ENCODE data around the gene MNX1.

MNX1 gene

DNA sequence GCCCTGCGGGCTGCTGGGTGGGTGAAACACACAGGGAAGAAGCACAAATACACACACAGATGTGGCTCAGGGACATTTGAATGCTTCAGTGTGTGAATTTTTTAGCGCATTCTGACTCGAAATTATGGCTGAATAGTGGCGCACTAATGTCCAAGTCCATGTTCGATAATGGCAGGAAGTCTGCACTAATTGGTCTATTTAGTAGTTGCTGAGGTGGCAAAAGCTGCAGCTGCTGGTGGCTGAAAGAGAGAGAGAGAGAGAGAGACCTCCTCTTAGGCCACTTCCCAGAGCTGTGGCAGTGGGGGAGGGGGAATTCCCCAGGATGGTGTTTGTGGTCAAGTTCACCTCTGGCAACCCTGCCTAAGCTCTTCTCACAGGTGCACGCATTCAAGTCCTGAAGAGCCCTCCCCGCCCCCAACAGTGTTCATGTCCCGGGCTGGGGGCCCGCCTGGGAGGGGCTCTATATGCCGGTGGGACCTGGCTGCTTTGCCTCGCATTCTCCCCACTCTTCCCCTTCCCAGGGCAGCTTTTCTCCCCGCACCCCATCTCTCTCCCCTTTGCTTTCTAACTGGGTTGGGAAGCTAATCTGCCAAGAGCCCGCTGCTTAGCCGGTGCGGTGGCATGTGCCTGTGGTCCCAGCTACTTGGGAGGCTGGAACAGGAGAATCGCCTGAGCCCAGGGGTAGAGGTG, 6.0 kb upstream of the MNX1 start:
- Histone ChIP-seq H3K4me3 (ENCODE audit: low read depth in 1 of 2, low read length in 2 of 2) (no peak overlapping the region), H3K27me3 (ENCODE audit: control insufficient read depth in 1 of 2, insufficient read depth in 2 of 2, low read length in 2 of 2) (peaks cover 53 to 73% of the 10 kb centered on the region in 2 donors), H3K4me1 (ENCODE audit: control insufficient read depth in 1 of 2, insufficient read depth in 2 of 2, low read length in 2 of 2) (peaks cover 25 to 34% of the 10 kb centered on the region in 2 donors), H3K9me3 (ENCODE audit: control insufficient read depth in 1 of 2, low read length in 2 of 2) (no peaks in the 10 kb centered on the region), H3K36me3 (ENCODE audit: control insufficient read depth in 1 of 2, insufficient read depth in 2 of 2, low read length in 2 of 2) (no peaks in the 10 kb centered on the region), H3K27ac (ENCODE audit: low read depth, low read length) (no peak overlapping the region), H3K9ac (ENCODE audit: low read depth in 1 of 2, low read length in 2 of 2) (no peak overlapping the region)

DNA sequence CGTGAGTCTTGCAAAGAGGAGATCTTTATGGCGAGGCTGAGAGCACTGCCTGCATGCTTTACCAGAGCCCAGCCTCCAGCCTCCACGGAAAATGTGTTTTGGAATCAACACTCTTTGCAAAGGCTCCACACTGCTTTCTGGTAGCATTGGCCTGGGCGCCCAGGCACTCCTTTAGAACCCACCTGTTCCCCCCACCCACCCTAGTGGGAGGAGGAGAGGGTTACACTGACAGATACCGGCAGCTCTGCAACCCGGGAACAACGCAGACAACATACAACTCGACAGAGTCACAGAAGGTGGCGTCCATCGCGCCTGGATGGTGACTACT, 5.5 kb upstream of the MNX1 start:
- no peak overlapping the region for H3K9ac ChIP-seq (ENCODE audit: low read depth in 1 of 2, low read length in 2 of 2)
- no peak overlapping the region for H3K27ac ChIP-seq (ENCODE audit: low read depth, low read length)
- H3K4me3 ChIP-seq (ENCODE audit: low read depth in 1 of 2, low read length in 2 of 2) = no peak overlapping the region
- H3K4me1 ChIP-seq (ENCODE audit: control insufficient read depth in 1 of 2, insufficient read depth in 2 of 2, low read length in 2 of 2) = peaks cover 30 to 37% of the 10 kb centered on the region in 2 donors
- no peaks in the 10 kb centered on the region for H3K9me3 ChIP-seq (ENCODE audit: control insufficient read depth in 1 of 2, low read length in 2 of 2)
- no peaks in the 10 kb centered on the region for H3K36me3 ChIP-seq (ENCODE audit: control insufficient read depth in 1 of 2, insufficient read depth in 2 of 2, low read length in 2 of 2)
- peaks cover 50 to 76% of the 10 kb centered on the region in 2 donors for H3K27me3 ChIP-seq (ENCODE audit: control insufficient read depth in 1 of 2, insufficient read depth in 2 of 2, low read length in 2 of 2)

DNA sequence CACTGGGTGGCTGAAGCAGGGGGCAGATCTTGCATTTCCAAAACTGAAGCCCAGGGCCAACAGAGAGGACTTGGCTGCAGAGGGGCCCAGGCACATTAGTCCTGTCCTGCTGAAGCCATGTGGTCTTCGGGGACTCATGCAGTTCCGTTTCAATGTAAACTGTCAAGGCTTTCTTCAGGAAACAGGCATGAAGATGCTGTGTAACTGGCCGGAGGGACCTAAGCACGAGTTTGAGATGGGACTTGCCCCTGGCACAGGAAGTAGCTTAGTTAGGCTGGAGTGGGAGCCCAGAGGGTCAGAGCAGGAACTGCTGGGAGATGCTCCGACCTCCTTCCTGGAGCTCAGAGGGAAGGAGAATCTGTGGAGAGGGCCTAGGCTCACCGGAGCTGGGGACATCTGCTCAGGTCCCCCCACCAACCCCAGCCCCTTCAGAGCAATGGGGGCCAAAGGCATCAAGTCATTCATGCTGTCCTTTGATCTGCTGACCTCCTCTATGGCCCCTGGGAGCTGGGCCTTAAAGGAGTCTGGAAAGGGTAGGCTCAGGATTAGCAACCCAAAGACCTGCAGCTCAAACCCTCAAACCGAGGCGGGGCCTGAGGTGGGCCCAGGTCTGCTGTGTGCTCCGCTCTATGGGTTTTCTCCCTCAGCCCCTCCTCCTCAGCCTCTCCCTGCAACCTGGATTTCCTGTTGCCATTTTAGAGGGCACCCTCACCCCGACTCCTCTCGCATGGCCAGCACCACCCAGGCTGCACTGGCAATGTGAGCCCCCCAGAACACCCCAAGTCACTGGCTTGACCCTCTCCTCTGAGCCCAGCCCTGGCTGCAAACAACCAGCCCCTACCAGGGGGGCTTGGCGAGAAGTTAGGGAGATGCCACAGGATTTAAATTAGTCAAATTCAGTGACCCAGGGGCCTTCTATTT, 4.4 kb upstream of the MNX1 start:
- Histone ChIP-seq H3K27me3 (ENCODE audit: control insufficient read depth in 1 of 2, insufficient read depth in 2 of 2, low read length in 2 of 2) (peaks cover 39 to 66% of the 10 kb centered on the region in 2 donors), H3K9ac (ENCODE audit: low read depth in 1 of 2, low read length in 2 of 2) (no peak overlapping the region), H3K36me3 (ENCODE audit: control insufficient read depth in 1 of 2, insufficient read depth in 2 of 2, low read length in 2 of 2) (no peaks in the 10 kb centered on the region), H3K9me3 (ENCODE audit: control insufficient read depth in 1 of 2, low read length in 2 of 2) (no peaks in the 10 kb centered on the region), H3K27ac (ENCODE audit: low read depth, low read length) (no peak overlapping the region), H3K4me1 (ENCODE audit: control insufficient read depth in 1 of 2, insufficient read depth in 2 of 2, low read length in 2 of 2) (peaks cover 30 to 33% of the 10 kb centered on the region in 2 donors), H3K4me3 (ENCODE audit: low read depth in 1 of 2, low read length in 2 of 2) (no peak overlapping the region)

DNA sequence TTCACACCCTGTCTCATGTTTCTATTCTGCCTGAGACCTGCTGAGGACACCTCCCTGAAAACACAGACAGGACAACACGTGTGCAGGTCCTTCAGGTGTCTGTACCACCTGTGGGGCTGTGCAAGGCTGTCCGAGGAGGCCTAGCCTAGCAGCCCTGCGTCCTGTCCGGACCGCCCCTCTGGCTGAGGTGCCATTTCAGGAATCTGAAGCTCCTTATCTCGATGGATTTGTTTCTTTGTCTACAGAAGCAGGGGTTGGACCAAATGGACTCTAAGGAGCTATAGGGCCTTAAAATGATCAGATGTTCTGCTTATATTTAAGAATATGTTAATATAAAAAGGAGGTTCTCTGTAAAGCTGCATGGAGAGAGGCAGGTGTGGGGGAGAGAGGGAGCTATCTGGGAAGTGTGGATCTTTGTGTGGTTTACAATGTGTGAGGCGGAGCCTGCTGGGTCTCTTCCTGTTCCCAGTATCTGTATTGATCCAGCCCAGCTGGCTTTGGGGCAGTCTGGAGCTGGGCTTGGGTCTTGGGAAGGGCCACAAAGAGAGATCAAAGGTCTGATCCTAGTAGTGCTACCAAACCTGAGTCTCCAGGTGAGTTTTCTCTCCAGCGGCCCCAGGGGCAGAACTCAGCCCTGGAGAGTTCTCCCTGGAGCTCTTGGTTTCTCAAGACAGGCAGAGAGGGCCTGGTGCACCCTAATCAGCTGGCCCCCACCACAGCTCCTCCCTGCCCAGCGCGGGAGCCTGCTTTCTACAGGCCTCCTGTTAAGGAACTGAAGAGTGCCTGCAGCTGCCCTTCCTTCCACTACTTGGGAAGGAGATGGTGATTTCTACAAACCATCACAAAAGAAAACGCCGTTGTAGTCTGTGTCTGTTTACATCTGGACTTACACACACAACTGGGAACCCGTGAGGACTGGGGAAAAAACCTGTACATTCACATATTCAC, 3.4 kb upstream of the MNX1 start:
- Histone ChIP-seq H3K27me3 (ENCODE audit: control insufficient read depth in 1 of 2, insufficient read depth in 2 of 2, low read length in 2 of 2) (peaks cover 32 to 56% of the 10 kb centered on the region in 2 donors), H3K9ac (ENCODE audit: low read depth in 1 of 2, low read length in 2 of 2) (no peak overlapping the region), H3K4me3 (ENCODE audit: low read depth in 1 of 2, low read length in 2 of 2) (no peak overlapping the region), H3K9me3 (ENCODE audit: control insufficient read depth in 1 of 2, low read length in 2 of 2) (no peaks in the 10 kb centered on the region), H3K36me3 (ENCODE audit: control insufficient read depth in 1 of 2, insufficient read depth in 2 of 2, low read length in 2 of 2) (no peaks in the 10 kb centered on the region), H3K27ac (ENCODE audit: low read depth, low read length) (no peak overlapping the region), H3K4me1 (ENCODE audit: control insufficient read depth in 1 of 2, insufficient read depth in 2 of 2, low read length in 2 of 2) (peaks cover 27 to 29% of the 10 kb centered on the region in 2 donors)

DNA sequence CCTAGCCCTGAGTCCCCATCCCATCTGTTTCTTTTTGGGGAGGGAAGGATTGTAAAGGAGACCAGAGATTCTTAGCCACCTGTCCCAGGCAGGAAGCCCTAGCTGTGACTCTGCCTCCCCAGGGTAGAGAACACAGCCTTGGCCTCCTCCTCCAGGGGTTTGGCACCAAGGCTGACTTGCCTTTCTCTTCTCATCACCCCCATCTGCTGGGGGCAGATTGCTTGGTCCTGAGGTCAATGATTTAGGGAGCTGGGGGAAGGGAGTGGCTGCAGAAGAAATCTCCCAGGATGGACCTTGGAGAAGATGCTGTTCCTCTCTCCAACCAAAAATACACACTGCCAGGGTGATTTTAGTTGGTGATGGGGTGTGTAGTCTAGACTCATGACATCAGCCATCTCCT, 2.6 kb upstream of the MNX1 start:
- Histone ChIP-seq H3K36me3 (ENCODE audit: control insufficient read depth in 1 of 2, insufficient read depth in 2 of 2, low read length in 2 of 2) (no peaks in the 10 kb centered on the region), H3K27me3 (ENCODE audit: control insufficient read depth in 1 of 2, insufficient read depth in 2 of 2, low read length in 2 of 2) (peaks cover 24 to 48% of the 10 kb centered on the region in 2 donors), H3K9ac (ENCODE audit: low read depth in 1 of 2, low read length in 2 of 2) (no peak overlapping the region), H3K4me1 (ENCODE audit: control insufficient read depth in 1 of 2, insufficient read depth in 2 of 2, low read length in 2 of 2) (peaks cover 21 to 22% of the 10 kb centered on the region in 2 donors), H3K9me3 (ENCODE audit: control insufficient read depth in 1 of 2, low read length in 2 of 2) (no peaks in the 10 kb centered on the region), H3K4me3 (ENCODE audit: low read depth in 1 of 2, low read length in 2 of 2) (no peak overlapping the region), H3K27ac (ENCODE audit: low read depth, low read length) (no peak overlapping the region)

DNA sequence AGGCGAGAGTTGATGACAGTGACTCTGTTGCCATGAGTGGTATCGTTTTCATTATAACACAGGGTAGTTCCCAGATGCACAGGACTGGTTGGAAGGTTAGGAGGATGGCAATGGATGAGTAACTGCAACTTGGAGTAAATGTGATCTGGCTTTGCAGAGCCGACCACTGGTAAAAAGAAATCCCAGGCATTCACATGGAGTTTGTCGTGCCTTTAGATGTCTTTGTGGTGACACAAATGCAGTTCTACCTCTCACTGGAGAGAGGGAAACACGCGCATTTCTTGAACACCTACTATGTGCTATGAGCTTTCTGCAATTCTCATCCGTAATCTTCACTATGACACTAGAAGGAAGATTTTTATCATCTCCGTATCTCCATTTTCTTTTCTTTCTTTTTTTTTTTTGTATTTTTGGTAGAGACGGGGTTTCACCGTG, 1.7 kb upstream of the MNX1 start:
- Histone ChIP-seq H3K9ac (ENCODE audit: low read depth in 1 of 2, low read length in 2 of 2) (no peak overlapping the region), H3K27me3 (ENCODE audit: control insufficient read depth in 1 of 2, insufficient read depth in 2 of 2, low read length in 2 of 2) (peaks cover 14 to 39% of the 10 kb centered on the region in 2 donors), H3K4me1 (ENCODE audit: control insufficient read depth in 1 of 2, insufficient read depth in 2 of 2, low read length in 2 of 2) (peaks cover 28 to 30% of the 10 kb centered on the region in 2 donors), H3K9me3 (ENCODE audit: control insufficient read depth in 1 of 2, low read length in 2 of 2) (no peaks in the 10 kb centered on the region), H3K27ac (ENCODE audit: low read depth, low read length) (no peak overlapping the region), H3K4me3 (ENCODE audit: low read depth in 1 of 2, low read length in 2 of 2) (peak overlapping the region in 1 of 2 donors; percentile 72), H3K36me3 (ENCODE audit: control insufficient read depth in 1 of 2, insufficient read depth in 2 of 2, low read length in 2 of 2) (no peaks in the 10 kb centered on the region)

DNA sequence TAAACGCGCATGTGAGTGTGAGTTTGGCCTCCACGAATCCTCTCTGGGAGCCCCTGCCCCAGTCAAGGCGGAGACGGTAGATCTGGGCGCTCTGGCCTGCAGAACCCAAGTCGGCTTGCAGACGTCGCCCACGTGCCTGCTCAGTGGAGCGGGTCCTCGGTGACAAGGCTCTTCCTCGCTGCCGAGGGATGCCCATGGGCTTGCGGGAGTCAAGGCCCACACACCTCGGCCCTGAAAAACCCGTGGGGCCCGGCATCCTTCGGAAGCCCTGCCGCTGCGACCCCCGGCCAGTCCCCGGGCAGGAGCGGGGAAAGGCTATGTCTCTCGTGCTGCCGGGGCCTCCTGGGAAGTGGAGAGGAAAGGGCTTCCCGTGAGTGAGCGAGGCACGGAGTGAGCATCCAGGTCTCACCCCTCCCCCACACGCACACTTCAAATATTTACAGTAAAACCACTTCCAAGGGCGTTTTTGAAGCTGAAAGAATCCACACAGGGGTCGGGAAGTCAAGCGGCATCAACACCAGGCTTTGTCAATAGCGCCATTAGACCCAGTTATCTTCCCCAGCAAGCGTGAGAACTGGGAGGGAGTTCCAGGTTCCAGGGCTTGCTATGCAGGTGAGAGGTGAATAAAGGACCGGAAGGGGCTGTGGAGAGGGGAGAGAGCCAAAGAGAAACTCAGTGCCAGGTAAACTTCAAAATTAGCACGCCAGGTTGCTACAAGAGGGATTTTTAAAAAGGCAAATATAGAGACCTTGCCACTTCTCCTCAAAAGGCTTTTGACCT, 1.1 kb upstream of the MNX1 start:
- Histone ChIP-seq H3K27ac (ENCODE audit: low read depth, low read length) (no peak overlapping the region), H3K36me3 (ENCODE audit: control insufficient read depth in 1 of 2, insufficient read depth in 2 of 2, low read length in 2 of 2) (no peaks in the 10 kb centered on the region), H3K9me3 (ENCODE audit: control insufficient read depth in 1 of 2, low read length in 2 of 2) (no peaks in the 10 kb centered on the region), H3K27me3 (ENCODE audit: control insufficient read depth in 1 of 2, insufficient read depth in 2 of 2, low read length in 2 of 2) (peaks cover 8 to 33% of the 10 kb centered on the region in 2 donors), H3K9ac (ENCODE audit: low read depth in 1 of 2, low read length in 2 of 2) (peak overlapping the region; percentile 11 to 69), H3K4me3 (ENCODE audit: low read depth in 1 of 2, low read length in 2 of 2) (peak overlapping the region; percentile 71 to 72), H3K4me1 (ENCODE audit: control insufficient read depth in 1 of 2, insufficient read depth in 2 of 2, low read length in 2 of 2) (peaks cover 29 to 34% of the 10 kb centered on the region in 2 donors)

DNA sequence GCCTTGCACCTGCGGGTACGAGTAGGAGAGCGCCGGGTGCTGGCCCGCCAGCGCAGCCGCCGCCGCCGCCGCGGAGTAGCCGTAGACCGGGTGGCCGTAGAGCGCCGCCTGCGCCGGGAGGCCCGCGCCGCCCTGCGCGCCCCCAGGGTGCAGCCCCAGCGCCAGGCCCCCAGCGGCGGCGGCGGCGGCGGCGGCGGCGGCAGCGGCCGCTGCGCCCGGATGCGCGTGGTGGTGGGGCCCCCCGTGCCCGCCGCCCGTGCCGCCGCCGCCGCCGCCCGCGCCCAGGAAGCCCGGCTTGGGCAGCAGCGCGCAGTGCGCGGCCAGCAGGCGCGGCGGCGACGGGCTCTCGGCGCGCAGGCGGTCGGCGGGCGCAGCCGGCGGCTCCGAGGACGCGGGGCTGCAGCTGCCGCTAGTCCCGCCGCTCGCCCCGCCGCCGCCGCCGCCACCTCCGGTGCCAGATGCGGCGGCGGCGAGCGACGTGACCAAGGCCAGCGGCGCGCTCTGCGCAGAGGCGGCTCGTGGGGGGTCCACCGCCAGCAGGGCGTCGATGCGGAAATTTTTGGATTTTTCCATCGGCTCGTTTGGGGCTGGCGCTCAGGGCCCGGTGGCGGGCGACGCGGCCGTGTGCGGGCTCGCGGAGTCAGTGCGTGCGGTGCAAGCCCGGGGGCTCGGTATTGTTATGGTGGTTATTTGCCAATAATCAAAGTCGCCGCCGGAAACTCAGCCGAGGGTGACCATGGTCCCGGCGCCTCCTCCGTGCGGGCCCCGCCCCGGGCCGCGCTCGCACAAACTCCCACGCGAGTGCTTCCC, 480 bp downstream of the MNX1 start:
- peaks cover 37 to 43% of the 10 kb centered on the region in 2 donors for H3K4me1 ChIP-seq (ENCODE audit: control insufficient read depth in 1 of 2, insufficient read depth in 2 of 2, low read length in 2 of 2)
- H3K27ac ChIP-seq (ENCODE audit: low read depth, low read length) = no peak overlapping the region
- peak overlapping the region; percentile 71 to 75 for H3K4me3 ChIP-seq (ENCODE audit: low read depth in 1 of 2, low read length in 2 of 2)
- no peaks in the 10 kb centered on the region for H3K36me3 ChIP-seq (ENCODE audit: control insufficient read depth in 1 of 2, insufficient read depth in 2 of 2, low read length in 2 of 2)
- peaks cover 0 to 20% of the 10 kb centered on the region in 2 donors for H3K27me3 ChIP-seq (ENCODE audit: control insufficient read depth in 1 of 2, insufficient read depth in 2 of 2, low read length in 2 of 2)
- peak overlapping the region; percentile 74 to 82 for H3K9ac ChIP-seq (ENCODE audit: low read depth in 1 of 2, low read length in 2 of 2)
- no peaks in the 10 kb centered on the region for H3K9me3 ChIP-seq (ENCODE audit: control insufficient read depth in 1 of 2, low read length in 2 of 2)

All from duodenal mucosa (tissue), 2 donors.